ENCODE results near the gene PANX2.

- TF ChIP-seq POLR2A (IDR thresholded peaks at IDR 0.05; ENCODE audit: low read depth, low read length) (no peak), POLR2AphosphoS5 (IDR thresholded peaks at IDR 0.05; ENCODE audit: low read depth, low read length) (no peak)
Observed at GRCh38 chr22:50150161-50151129, 20.1 kb upstream of the PANX2 start.
